Myocyte (in vitro differentiated cells): ENCODE data around the gene SEC23B. TPM values are rescaled to one million over a fixed set of nuclear protein-coding genes. Genes with fewer than 3 reads are reported as not detected.
A peak's percentile ranks its signal among the peaks of the same experiment; 100 is the strongest.
"Not testable (repeated sequence)": the region's sequence is repeated elsewhere in the genome, so short reads cannot be mapped to it uniquely, and the experiment has no call there.

Experiments used
- DNase-seq: peaks from one replicate; pipeline ENCODE4 v3.0.0-alpha.2; 2012; ENCODE audit warnings: low read depth
- polyA plus RNA-seq: library from polyadenylated mRNA; unstranded; fragments of >200 nt; gene quantifications from one replicate; pipeline ENCODE4 v1.2.1, GENCODE V29; 2012; ENCODE audit warnings: missing spikeins
- total RNA-seq: library from RNA; depleted of rRNA; stranded (reverse); fragments of >200 nt; gene quantifications from 2 replicates; pipeline ENCODE4 v1.2.3, GENCODE V29; 2014

SEC23B gene
- total RNA-seq = 23.3 and 28.0 TPM in 2 replicates
- polyA plus RNA-seq = 35.8 TPM

DNA sequence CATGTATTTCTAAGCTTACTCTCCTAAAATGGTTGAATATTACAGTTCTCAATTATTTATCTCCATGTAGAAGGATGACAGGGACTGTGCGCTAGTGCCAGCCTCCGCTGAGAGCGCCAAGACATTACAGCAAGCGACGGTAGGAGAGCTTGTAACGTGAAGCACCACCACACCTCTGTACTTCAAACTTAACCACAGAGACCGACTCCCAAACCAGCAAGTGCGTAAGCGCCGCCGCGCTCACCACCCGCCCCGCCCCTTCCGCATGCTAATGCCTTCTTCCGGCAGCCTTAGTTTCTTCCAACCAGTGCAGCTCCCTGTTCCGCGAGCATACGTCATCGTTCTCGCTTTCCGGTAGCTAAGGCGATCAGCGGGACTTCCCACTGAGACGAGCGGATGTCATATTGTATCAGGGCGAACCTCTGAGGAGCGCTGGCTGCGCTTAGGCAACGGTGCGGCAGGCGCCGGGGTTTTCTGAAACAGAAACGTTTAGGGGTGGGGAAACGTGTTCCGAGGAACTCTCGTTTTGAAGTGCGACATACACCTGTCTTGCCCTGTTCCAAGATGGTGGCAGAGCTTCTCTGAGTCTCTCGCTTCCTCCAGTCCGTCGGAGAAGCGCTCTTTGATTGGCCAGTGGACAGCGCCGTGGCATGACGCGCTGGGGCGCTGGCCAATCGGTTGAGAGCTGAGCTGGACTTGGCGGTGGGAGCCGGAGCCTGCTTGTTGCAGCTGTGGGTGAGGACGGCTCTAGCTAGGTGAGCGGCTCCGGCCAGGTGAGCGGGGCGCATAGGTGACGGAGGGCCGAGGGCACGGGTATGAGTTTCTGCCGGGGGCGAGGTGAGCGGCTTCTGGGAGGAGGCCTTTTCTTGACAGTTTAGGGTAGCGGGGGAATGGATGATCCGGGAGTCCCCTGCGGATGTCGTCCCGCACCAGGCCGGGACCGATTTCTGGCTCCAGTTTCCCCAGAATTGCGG, at the start of gene SEC23B:
Gene SEC23B (plus strand): TSS at position 723 of the 974 bp plus-strand sequence. CDS start 2,896 bp downstream, outside the sequence.
- peak; percentile 98 for DNase-seq

DNA sequence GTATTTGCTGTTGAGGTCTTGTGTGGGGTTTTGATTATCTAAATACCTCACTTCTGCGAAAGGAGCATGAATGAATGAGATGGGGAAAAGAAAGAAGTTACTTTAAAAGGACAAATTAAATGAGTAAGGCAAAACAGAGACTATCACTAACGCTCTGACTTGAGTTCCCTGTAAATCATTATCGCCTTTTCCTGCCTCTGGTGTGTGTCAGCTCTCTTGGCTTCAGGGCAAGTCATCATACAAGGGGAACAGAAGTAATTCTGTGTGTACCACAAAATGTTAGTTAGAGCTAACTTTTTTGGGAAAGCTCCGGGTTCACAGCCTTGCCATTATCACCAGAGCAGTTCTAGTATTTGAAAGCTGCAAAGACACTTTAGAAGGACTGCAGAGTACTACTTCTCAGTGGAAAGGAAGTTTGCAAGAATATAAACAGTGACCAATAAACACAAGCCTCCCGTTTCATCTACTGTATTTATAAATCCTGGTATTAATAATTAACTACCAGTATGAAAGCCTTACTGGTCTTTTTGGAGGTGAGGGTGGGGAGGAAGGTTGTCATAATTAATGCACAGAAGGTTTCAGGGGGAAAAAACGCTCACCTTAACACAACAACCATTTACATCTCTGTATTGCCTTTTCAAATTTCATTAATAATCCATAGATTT, 42.1 kb upstream of the SEC23B start:
- no peak for DNase-seq

DNA sequence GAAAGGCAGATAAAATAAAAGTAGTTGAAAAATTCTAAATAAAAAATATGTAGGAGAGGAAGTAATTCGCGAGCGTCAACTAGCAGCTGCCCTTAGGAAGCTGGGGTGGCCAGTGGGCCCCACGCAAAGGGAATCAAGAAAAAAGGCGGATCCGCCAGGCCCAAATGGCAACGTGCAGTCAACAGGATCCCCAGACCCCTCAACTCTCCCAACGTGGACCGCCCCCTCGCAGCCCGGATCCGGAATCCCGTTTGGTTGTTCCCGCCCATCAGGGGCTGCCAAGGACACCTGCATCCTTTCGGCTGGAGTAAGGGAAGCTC, 41.2 kb upstream of the SEC23B start:
- DNase-seq = no peak

DNA sequence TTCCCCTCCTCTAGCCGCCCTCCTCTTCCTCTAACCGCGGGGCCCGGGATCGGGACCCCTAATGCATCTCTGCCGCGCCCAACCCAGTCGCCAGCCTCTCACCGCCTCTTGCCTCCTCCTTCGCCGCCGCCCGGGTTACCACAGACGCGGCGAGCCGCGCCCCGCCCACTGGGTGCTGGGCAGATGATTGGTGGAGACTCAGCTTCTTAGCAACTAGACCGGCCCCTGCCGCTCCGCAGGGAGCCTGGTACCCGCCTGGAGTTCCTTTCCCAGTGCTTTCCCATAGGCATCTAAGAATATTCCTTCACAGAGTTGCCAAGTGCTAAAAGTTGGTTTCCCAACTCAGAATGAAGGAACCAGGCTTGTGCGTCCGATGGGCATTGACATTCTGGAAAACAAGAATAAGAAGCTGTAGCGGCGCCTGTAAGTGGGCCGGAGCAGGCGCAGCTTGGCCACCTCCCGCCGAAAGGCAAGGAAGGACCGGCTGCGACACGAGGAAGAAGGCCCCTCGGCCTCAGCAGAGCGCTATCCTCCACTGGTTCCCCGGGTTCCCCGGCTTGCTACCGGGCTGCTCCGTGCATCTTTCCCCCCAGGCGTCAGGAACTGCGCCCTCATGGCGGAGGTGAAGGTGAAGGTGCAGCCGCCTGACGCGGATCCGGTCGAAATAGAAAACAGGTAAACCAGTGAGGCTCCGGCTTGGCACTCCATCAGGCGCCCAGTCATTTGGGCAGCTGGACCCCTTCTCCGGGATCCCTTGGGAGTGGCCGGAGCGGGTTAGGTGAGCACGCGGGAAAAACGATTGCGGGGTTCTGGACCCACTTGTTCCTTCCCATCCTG, 40.6 kb upstream of the SEC23B start, which contains the start of the genes DZANK1 and POLR3F:
Gene DZANK1 (minus strand): TSS at position 137 of the 837 bp plus-strand sequence. CDS start 1,672 bp downstream, outside the sequence.
Gene POLR3F (plus strand): TSS at position 497 of the 837 bp plus-strand sequence. CDS start 117 bp downstream, at position 614.
- peak; percentile 97 for DNase-seq

DNA sequence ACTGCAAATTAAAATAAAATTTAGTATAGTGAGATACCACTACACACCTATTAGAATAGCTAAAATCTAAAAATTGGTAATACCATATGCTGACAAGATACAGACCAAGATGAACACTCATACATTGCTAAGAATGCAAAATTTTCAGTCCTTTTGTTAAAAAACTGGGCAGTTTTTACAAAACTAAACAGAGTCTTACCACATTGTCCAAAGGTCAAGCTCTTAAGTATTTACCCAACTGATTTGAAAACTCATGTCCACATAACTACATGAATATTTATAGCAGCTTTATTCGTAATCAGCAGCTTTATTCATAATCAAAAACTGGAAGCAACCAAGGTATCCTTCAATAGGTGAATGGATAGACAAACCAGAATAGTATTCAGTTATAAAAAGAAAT, 30.5 kb upstream of the SEC23B start:
- no peak for DNase-seq

DNA sequence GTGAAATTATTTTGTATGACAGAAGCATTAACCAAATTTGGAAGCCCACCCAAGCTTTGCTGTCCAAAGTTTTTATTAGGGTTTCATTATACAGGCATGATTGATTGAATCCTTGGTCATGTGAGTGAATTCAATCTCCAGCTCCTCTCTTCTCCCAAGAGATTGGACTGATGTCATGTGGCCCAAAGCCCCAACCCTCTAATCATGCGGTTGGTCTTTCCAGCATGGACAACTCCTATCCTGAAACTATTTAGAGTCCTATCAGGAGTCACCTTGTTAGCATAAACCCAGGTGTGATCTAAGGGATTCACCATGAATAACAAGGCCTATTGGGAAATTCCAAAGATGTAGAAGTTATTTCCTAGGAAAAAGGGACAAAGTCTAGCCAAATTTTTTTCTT, 29.9 kb upstream of the SEC23B start:
- DNase-seq = no peak

DNA sequence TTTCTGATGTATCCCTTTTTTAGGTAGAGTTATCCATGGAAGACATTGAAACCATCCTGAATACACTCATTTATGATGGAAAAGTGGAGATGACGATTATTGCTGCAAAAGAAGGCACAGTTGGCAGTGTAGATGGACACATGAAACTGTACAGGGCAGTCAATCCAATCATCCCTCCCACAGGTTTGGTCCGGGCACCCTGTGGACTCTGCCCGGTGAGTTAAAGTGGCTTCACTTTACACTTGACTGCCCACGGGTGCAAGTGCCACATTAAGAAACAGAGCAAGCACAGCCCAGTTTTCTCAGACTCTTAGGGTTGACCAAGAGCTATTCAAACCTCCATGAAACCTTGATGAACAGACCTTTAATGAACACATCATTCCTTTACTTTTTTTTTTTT, 26.1 kb upstream of the SEC23B start:
- DNase-seq = no peak

DNA sequence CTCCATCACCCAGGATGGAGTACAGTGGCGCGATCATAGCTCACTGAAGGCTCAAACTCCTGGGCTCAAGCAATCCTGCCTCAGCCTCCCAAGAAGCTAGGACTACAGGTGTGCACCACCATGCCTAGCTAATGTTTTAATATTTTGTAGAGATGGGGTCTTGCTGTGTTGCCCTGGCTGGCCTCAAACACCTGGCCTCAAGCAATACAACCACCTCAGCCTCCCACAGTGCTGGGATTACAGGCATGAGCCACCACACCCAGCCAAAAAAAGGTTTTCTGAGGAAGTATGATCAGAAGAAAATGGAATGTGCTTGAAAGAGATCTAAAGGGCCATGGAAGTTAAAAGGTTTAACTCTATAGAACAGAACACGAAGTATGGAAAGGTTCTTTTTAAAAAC, 19.4 kb upstream of the SEC23B start:
- DNase-seq = no peak

DNA sequence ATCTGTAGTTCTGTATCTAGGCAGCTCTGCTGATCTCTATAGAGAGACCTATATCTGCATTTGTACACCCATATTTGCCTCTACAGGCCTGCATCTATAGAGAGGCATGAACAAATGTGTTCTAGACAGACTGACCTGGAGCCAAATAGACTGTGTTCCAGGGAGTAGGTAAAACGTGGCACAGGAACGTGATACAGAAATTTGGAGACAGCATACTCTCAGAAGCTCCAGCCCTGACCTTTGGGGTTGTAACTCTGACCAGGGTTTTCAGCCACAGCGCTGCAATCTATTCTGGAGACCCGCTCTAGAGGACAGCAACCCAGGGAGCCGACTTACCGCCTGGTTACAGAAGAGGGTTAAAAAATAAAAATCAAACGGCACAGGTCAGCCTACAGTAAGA, 11.7 kb upstream of the SEC23B start:
- peak; percentile 23 for DNase-seq

DNA sequence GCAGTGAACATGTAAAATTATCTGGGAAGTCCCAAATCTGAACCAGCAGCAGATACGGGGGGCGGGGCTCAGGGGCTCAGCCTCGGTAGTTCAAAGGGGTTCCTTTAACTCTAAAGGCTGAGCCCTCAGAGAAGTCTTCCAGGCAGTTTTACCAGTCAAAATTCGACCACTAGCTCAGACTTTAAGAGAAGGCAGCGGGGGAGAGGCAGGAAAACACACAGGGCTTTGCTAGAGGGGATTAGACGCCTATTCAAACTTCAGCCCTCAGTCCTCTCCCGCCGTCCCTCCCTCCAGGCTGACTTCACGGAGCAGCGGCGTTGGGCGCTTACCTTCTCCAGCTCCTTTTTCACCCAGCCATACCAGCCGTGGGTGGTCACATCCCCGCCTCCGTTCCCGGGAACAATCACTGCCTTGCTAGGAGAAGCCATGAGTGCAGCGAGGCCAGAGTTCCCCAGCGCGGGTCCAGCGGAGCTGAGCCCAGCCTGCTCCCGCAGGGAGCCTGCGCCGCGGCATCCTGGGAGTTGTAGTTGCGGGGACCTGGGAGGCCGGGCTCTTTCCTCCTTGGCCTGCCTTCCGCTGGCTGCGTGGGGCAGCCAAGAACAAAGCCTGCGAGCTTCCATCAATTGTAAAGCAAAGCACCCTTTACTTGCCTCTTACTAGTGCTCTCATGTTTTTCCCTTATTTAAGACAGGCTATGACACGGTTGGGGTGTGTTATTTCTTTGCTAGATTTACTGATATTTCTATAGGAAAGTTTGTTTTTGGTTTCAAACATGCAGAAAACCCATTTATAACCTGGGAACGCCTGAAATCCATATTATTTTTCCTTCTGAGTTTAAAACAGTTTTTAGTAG, 10.8 kb upstream of the SEC23B start, which contains the start of gene RBBP9:
Gene RBBP9 (minus strand): TSS at position 486 of the 853 bp plus-strand sequence. CDS start 58 bp downstream, at position 428.
- peak; percentile 89 for DNase-seq

DNA sequence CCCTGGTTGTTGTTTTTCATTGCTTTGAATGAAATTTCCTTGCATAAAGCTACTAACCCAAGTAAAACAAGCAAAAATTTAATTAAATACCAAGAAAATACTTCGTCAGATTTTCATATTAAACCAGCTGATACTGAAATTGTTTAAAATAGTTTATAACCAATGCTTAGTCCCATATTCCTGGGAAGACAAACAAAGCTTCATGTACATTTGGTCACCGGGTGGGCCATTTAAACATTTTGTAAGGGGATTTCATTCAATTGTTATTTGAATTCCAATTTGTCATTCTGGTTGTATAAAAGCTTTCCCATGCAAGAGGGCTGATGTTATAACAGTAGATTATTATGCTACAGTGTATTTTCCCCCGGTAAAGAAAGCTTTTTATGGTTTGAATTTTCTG, 10.1 kb upstream of the SEC23B start:
- DNase-seq = no peak

DNA sequence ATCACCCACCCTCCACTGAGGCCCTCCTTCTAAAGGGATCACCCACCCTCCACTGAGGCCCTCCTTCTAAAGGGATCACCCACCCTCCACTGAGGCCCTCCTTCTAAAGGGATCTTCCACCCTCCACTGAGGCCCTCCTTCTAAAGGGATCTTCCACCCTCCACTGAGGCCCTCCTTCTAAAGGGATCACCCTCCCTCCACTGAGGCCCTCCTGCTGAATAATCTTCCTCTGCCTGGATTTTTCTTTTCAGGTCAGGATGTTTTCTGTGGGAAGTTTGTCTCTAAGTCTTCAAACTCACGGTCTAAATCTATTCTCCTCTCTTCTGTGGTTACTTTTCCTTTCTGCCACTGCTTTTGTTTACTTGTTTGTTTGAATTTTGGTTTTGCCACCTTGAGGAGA, 6.1 kb upstream of the SEC23B start:
- DNase-seq = not testable (repeated sequence)

DNA sequence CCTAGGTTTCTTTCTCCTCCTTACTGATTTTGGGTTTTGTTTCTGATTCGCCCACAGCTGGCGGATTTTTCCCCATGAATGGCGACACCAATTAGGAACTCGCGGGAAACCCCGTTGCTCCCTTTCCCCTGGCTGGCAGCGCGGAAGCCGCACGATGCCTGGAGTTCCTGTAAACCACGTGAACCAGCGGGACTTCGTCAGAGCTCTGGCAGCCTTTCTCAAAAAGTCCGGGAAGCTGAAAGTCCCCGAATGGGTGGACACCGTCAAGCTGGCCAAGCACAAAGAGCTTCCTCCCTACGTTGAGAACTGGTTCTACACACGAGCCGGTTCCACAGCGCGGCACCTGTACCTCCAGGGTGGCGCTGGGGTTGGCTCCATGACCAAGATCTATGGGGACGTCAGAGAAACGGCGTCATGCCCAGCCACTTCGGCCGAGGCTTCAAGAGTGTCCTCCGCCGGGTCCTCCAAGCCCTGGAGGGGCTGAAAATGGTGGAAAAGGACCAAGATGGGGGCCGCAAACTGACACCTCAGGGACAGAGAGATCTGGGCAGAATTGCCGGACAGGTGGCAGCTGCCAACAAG, 3.2 kb upstream of the SEC23B start:
- no peak for DNase-seq

DNA sequence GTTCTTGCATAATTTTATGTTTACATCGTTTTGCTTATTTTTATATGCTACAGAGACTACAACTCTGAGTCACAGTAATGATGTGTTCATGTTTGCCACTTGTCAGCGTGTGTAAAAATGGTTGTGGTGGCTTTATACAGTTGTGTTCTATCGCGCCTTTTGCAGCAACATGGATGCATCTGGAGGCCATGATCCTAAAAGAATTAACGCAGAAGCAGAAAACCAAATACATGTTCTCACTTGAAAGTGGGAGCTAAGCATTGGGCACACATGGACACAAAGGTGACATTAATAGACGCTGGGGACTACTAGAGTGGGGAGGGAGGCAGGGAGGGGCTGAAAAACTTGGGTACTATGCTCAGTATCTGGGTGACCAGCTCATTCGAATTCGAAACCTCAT, 996 bp upstream of the SEC23B start:
- no peak for DNase-seq

DNA sequence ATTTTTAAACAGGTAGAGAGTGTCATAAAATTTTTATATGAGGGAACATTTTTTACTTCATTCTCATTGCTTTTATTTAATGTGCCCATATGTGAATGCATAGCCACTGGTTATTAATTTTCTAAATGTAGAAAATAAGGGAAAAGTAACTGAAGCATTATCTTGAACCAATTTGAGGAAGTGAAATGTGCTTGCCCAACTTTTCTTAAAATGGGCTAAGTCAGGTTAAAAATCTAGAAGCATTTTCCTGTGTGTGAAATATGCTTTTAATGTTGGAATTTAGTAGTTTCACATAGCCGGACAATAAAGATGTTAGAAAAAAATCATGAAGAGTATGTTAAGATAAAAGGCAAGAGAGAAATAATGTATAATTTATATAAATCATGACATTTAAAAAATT, 3.8 kb downstream of the SEC23B start:
- DNase-seq = no peak

DNA sequence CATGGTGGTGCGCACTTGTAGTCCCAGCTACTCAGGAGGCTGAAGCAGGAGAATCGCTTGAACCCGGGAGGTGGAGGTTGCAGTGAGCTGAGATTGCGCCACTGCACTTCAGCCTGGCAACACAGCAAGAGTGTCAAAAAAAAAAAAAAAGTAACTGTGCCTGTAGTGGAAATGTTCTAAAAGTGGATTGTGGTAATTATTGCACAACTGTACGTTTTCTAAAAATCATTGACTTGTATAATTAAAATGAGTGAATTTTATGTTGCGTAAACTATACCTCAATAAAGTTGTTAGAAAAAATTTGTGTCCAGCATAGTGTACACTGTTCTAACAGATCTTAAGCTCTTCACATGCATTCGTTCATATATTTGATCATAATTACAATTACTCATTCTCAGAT, 5.5 kb downstream of the SEC23B start:
- no peak for DNase-seq

DNA sequence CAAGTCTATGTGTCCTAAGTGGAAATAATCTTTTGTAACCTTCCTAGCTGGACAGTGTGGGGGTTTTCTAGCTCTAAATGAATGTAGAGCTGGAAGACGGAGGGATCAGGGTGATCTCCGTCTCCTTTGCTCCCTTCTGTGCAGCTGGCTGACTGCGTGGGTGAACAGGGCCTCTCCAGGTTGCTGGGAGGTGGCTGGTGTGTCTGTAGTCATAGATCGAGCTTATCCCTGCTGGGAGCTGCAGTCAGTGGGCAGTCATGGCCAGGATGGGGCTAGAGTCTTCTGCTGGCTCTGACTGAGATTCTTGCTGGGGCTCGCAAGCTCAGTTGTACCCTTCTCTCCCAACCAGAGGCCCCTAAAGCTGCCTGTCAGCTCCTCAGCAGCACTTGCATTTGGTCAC, 6.4 kb downstream of the SEC23B start:
- no peak for DNase-seq

DNA sequence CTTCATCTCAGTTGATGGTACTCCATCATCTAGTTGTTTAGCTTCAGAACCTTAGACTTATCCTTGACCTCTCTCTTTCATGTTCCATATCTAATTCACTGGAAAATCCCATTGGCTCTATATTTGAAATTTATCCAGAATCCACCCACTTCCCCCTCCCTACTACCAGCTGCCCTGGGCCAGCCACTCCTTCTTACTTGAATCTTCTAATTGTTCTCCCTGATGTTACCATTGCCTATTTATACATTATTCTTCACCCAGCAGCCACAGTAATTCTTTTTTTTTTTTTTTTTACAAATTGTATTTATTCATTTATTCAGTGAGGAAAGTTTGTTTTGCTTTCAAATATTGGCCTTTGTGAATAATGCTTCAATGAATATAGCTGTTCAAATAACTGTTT, 8.2 kb downstream of the SEC23B start:
- DNase-seq = no peak

DNA sequence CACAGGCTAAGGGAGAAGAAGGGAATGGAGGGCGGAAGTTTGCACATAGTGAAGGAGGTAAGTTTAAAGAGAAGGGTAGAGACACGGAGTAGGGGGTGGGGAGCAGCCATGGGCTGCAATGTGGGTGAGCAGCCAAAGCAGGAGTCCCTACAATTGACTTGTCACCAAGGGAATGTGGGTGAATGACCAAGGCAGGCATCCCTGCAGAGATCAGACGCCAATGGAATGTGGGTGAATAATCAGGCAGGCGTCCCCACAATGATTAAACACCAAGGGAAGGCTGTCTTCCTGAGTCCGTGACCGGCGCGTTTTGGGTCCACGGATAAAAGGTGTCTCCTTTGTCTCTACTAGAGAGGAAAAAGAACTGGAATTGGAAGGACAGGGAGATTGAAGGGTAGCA, 14.3 kb downstream of the SEC23B start:
- not testable (repeated sequence) for DNase-seq

DNA sequence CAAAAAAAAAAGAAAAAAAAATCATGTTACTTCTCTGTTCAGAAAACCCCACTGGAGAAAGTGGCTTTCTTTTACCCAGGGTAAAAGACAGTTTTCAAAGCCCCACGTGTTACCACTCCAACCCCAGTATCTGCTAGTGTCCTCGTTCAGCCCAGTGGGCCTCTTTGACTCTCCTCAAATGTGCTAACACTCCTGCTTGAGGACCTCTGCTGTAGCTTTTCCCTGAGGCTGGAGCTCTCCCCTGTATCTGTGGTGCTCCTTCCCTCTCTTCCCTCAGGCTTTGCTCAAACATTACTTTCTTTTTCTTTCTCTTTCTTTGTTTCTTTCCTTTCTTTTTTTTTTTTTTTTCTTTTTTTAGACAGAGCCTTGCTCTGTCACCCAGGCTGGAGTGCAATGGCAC, 15.3 kb downstream of the SEC23B start:
- DNase-seq = no peak
